GM12878 (cell line): ENCODE measurements around the gene CHD6. TPM values are rescaled to one million over a fixed set of nuclear protein-coding genes. Genes with fewer than 3 reads are reported as not detected.
A peak's percentile ranks its signal among the peaks of the same experiment; 100 is the strongest.

Source experiments
- ASH2L ChIP-seq: fragments of 300-600, 200-600 bp; sonication (generic); IDR thresholded peaks from 2 replicates; pipeline ENCODE4 v1.6.1; 2017; ENCODE audit warnings: low read depth, mild to moderate bottlenecking, borderline replicate concordance
- BCLAF1 ChIP-seq: fragments of 450-650 bp; IDR thresholded peaks from 2 replicates; pipeline ENCODE4 v1.6.1; 2017; ENCODE audit warnings: antibody characterized with exemption, mild to moderate bottlenecking, moderate library complexity
- CTCF ChIP-seq, 3 experiments: IDR thresholded peaks in 2 of 3; conservative IDR thresholded peaks in 1 of 3; 2 replicates each; pipeline ENCODE4 v1.5.1; 2011; ENCODE audit warnings: low read depth in 3 of 3, low read length in 3 of 3, mild to moderate bottlenecking in 3 of 3, control low read depth in 2 of 3, moderate library complexity in 2 of 3, inconsistent platforms in 1 of 3, mixed read lengths in 1 of 3; ENCODE audit not compliant: control insufficient read depth in 2 of 3, insufficient read depth in 1 of 3; ENCODE audit errors: extremely low read depth in 1 of 3
- IRF3 ChIP-seq: fragments of 450-650 bp; IDR thresholded peaks from 2 replicates; pipeline ENCODE4 v1.6.1; 2014; ENCODE audit warnings: mild to moderate bottlenecking
- JUNB ChIP-seq: IDR thresholded peaks from 2 replicates; pipeline ENCODE4 v1.6.1; 2016; ENCODE audit warnings: antibody characterized with exemption, mild to moderate bottlenecking
- MLLT1 ChIP-seq: fragments of 450-650 bp; IDR thresholded peaks from 2 replicates; pipeline ENCODE4 v1.6.1; 2016; ENCODE audit warnings: mild to moderate bottlenecking
- MXI1 ChIP-seq: fragments of 150-350 bp; IDR thresholded peaks from 2 replicates; pipeline ENCODE4 v1.6.1; 2011; ENCODE audit warnings: low read depth, mild to moderate bottlenecking, inconsistent platforms, low read length, improper control_type of control experiment
- NFIC ChIP-seq: IDR thresholded peaks from 2 replicates; pipeline ENCODE4 v1.6.1; 2012; ENCODE audit warnings: low read depth, mild to moderate bottlenecking, inconsistent platforms, low read length, moderate library complexity
- NR2C1 ChIP-seq: fragments of 450-650 bp; IDR thresholded peaks from 2 replicates; pipeline ENCODE4 v1.6.1; 2017; ENCODE audit warnings: antibody characterized with exemption, mild to moderate bottlenecking, moderate library complexity
- NR2F1 ChIP-seq: fragments of 450-650 bp; conservative IDR thresholded peaks from 2 replicates; pipeline ENCODE4 v1.6.1; 2017; ENCODE audit warnings: mild to moderate bottlenecking
- PAX8 ChIP-seq: fragments of 450-650 bp; IDR thresholded peaks from 2 replicates; pipeline ENCODE4 v1.6.1; 2017; ENCODE audit warnings: mild to moderate bottlenecking, moderate library complexity
- POLR2AphosphoS5 ChIP-seq: IDR thresholded peaks from 2 replicates; pipeline ENCODE4 v1.6.1; 2011; ENCODE audit warnings: mild to moderate bottlenecking, low read length, inconsistent platforms
- RAD21 ChIP-seq: IDR thresholded peaks from 2 replicates; pipeline ENCODE4 v1.6.1; 2011; ENCODE audit warnings: mild to moderate bottlenecking, low read depth, low read length, moderate library complexity; ENCODE audit not compliant: insufficient read depth
- RBBP5 ChIP-seq: fragments of 200-600 bp; sonication (generic); conservative IDR thresholded peaks from 2 replicates; pipeline ENCODE4 v1.6.1; 2016
- SPI1 ChIP-seq: IDR thresholded peaks from 2 replicates; pipeline ENCODE4 v1.6.1; 2011; ENCODE audit warnings: low read depth, mild to moderate bottlenecking, low read length, moderate library complexity, borderline replicate concordance; ENCODE audit not compliant: insufficient read depth
- TBL1XR1 ChIP-seq: IDR thresholded peaks from 2 replicates; pipeline ENCODE4 v1.6.1; 2012; ENCODE audit warnings: low read depth, low read length, improper control_type of control experiment
- TCF7 ChIP-seq: IDR thresholded peaks from 2 replicates; pipeline ENCODE4 v1.6.1; 2014; ENCODE audit warnings: antibody characterized with exemption, borderline replicate concordance
- USF1 ChIP-seq: IDR thresholded peaks from 2 replicates; pipeline ENCODE4 v1.6.1; 2011; ENCODE audit warnings: borderline replicate concordance, low read depth, mild to moderate bottlenecking, moderate library complexity, mixed read lengths, low read length; ENCODE audit not compliant: insufficient read depth; ENCODE audit errors: extremely low read length
- YBX1 ChIP-seq: fragments of 450-650 bp; IDR thresholded peaks from 2 replicates; pipeline ENCODE4 v1.6.1; 2016; ENCODE audit warnings: antibody characterized with exemption
- polyA plus RNA-seq, 11 experiments: library from polyadenylated mRNA; depleted of rRNA in 4 of 11; unstranded in 6 of 11; stranded (reverse) in 5 of 11; fragments of >200 nt; fragmentation: Nextera tagmentation in 4 of 11; fragmentation: Illumina TruSeq in 1 of 11; extraction: Ambion mirVana in 4 of 11; extraction: Trizol in 1 of 11; gene quantifications; 1 replicate in 1 of 11; 2 replicates in 10 of 11; pipeline versions ENCODE4 v1.2.1 to v1.2.3, GENCODE V29; 2011 to 2016; ENCODE audit warnings: inconsistent platforms in 2 of 11, missing spikeins in 2 of 11, low read depth in 1 of 11
- total RNA-seq, 4 experiments: library from RNA; depleted of rRNA in 3 of 4; stranded (reverse); fragments of >200 nt in 3 of 4; fragmentation: Illumina TruSeq in 1 of 4; extraction: Trizol in 1 of 4; gene quantifications; 2 replicates each; pipeline versions ENCODE4 v1.2.1 to v1.2.3, GENCODE V29; 2013 to 2021

CHD6 gene
- total and polyA plus RNA-seq, 10 of the 15 experiments (the other 5 are each of a cell fraction or from before 2014, with no cell fraction given): 4.3 to 25.5 (median 17.1) TPM

GRCh38 chr20:41577129-41578009, 40.8 kb downstream of the CHD6 start (continued):
- TF ChIP-seq IRF3: no peak
- no peak for TF ChIP-seq PAX8
- no peak for TF ChIP-seq NFIC
- TF ChIP-seq NR2C1: peak; percentile 78
- no peak for TF ChIP-seq BCLAF1
- TF ChIP-seq MLLT1: 0 out of 2 replicates have a peak, but pooled peaks have one; percentile 24
- TF ChIP-seq USF1: no peak
- TF ChIP-seq JUNB: no peak
- no peak for TF ChIP-seq ASH2L
- TF ChIP-seq MXI1: no peak
- TF ChIP-seq TCF7: no peak
- TF ChIP-seq YBX1: no peak
- no peak for TF ChIP-seq CTCF (IDR thresholded peaks at IDR 0.05 in 2 of 3, conservative IDR thresholded peaks at IDR 0.05 in 1 of 3; ENCODE audit: control insufficient read depth in 2 of 3, extremely low read depth in 1 of 3, insufficient read depth in 1 of 3, low read depth in 3 of 3, low read length in 3 of 3)
- no peak for TF ChIP-seq POLR2AphosphoS5
- TF ChIP-seq RAD21: no peak
- TF ChIP-seq SPI1: no peak
- TF ChIP-seq RBBP5: no peak
- peak; percentile 90 for TF ChIP-seq NR2F1
- TF ChIP-seq TBL1XR1: no peak
